Brain microvascular endothelial cell (primary cell): Measurements from ENCODE around the gene NUBPL.

Source experiments
- DNase-seq: peaks from one replicate; pipeline ENCODE4 v3.0.0-alpha.2; 2020
- H3K27ac ChIP-seq: fragments of 250-450 bp; sonication (Bioruptor Pico); 2 replicates; pipeline ENCODE4 v1.5.1; 2020; ENCODE audit warnings: mild to moderate bottlenecking, moderate library complexity
- H3K27me3 ChIP-seq: fragments of 250-450 bp; sonication (Bioruptor Pico); replicated peaks from 2 replicates; pipeline ENCODE4 v1.5.1; 2020; ENCODE audit warnings: mild to moderate bottlenecking
- H3K36me3 ChIP-seq: fragments of 250-450 bp; sonication (Bioruptor Pico); replicated peaks from 2 replicates; pipeline ENCODE4 v1.5.1; 2020; ENCODE audit warnings: mild to moderate bottlenecking
- H3K4me3 ChIP-seq: 2 replicates; pipeline ENCODE4 v1.5.1; 2011; ENCODE audit warnings: low read depth, mild to moderate bottlenecking, control low read depth, low read length, moderate library complexity
- CTCF ChIP-seq: IDR thresholded peaks from 2 replicates; pipeline ENCODE4 v1.5.1; 2011; ENCODE audit warnings: low read depth, mild to moderate bottlenecking, moderate library complexity, low read length, control low read depth, inconsistent platforms; ENCODE audit errors: missing control alignments
- in situ Hi-C: cut with HindIII; loops from 2 replicates; pipeline ENCODE4 v1.10.0; 2017; ENCODE audit warnings: low sequenced_read_pairs, low pct_ligation_motif_present

The NUBPL gene

GRCh38 chr14:31828946-31829868 lies 268.0 kb downstream of the NUBPL start:
- Histone ChIP-seq H3K36me3 (no peaks in the 10 kb centered on the region), H3K27me3 (no peaks in the 10 kb centered on the region), H3K4me3 (no peak overlapping the region), H3K27ac (peak overlapping the region; percentile 78)
- in situ Hi-C loops, result no loop called here
- DNase-seq, result peak; percentile 81
- TF ChIP-seq CTCF, result no peak

- peak; percentile 51 for DNase-seq
- H3K27me3 ChIP-seq, result no peaks in the 10 kb centered on the region
- H3K4me3 ChIP-seq, result no peak overlapping the region
- in situ Hi-C loops, result no loop called here
- no peak for TF ChIP-seq CTCF
- no peaks in the 10 kb centered on the region for H3K36me3 ChIP-seq
- H3K27ac ChIP-seq, result no peak overlapping the region
Measured at GRCh38 chr14:31834616-31835015, 273.4 kb downstream of the NUBPL start.

GRCh38 chr14:31835049-31835448 lies 273.8 kb downstream of the NUBPL start:
- Histone ChIP-seq H3K27me3 (no peaks in the 10 kb centered on the region), H3K36me3 (no peaks in the 10 kb centered on the region), H3K27ac (no peak overlapping the region), H3K4me3 (no peak overlapping the region)
- in situ Hi-C loops, result no loop called here
- TF ChIP-seq CTCF, result no peak
- DNase-seq, result no peak

DNA sequence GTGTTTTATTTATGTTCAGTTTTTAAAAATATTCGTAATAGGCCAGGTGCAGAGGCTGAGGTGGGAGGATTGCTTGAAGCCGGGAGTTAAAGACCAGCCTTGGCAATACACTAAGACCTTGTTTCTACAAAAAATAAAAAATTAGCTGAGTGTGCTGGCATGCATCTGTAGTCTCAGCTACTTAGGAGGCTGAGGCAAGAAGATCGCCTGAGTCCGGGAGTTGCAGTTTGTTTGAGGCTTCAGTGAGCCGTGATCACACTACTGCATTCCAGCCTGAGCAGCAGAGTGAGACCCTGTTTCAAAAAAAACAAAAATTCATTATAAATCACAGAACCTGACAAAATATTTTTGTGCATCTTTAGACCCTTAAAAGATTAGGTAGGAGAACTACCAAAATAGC lies 275.8 kb downstream of the NUBPL start:
- no peak overlapping the region for H3K4me3 ChIP-seq
- no peak for TF ChIP-seq CTCF
- DNase-seq, result no peak
- in situ Hi-C loops, result no loop called here
- H3K27me3 ChIP-seq, result no peaks in the 10 kb centered on the region
- H3K36me3 ChIP-seq, result no peaks in the 10 kb centered on the region
- no peak overlapping the region for H3K27ac ChIP-seq

GRCh38 chr14:31842899-31843298 lies 281.7 kb downstream of the NUBPL start:
- TF ChIP-seq CTCF, result no peak
- no peak overlapping the region for H3K27ac ChIP-seq
- H3K36me3 ChIP-seq, result no peaks in the 10 kb centered on the region
- in situ Hi-C loops, result no loop called here
- no peak overlapping the region for H3K4me3 ChIP-seq
- DNase-seq, result no peak
- H3K27me3 ChIP-seq, result no peaks in the 10 kb centered on the region
